Measurements from ENCODE around the gene CYTH4. TPM values are rescaled to one million over a fixed set of nuclear protein-coding genes. Genes with fewer than 3 reads are reported as not detected.

CYTH4 gene
- total RNA-seq, 1 experiment from 2014 or later, result not detected

DNA sequence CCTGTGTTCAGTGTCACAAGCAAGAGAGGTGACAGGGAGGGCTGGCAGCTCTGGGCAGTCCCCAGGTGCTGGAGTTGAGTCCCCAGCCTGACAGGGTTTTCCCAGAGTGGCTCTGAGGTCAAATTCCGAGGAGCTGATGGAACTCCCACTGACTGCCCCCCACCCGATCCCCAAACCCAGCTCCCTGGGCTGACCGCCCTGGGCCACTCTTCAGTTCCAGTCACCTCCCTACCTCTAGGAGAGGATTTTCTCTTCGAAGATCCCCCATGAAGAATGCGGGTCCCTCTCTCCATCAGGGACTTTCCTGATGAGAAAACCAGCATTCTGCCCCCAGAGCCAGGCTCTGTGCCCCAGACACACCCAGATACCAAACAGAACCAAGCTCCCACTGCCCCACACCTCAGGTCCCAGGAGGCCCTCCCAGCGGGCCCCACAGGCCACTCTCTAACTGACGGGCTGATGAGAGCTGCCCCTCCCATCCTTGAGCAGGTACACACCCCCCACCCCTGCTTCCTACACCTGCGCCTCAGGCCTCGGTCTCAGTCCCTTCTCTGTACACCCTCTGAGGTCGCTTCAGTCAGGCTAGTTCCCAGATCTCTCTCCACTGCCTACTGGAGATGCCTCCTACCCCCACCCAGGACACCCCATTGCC is 26.1 kb upstream of the CYTH4 start:
- Histone ChIP-seq H4K20me1 (ENCODE audit: insufficient read depth) (no peaks in the 10 kb centered on the region), H3K4me1 (replicated peaks; ENCODE audit: insufficient read depth) (peaks cover 45% of the 10 kb centered on the region), H3K9me3 (ENCODE audit: insufficient read depth, low read depth) (no peaks in the 10 kb centered on the region), H3K4me2 (no peak overlapping the region), H3K27me3 (ENCODE audit: insufficient read depth, low read depth) (no peaks in the 10 kb centered on the region), H3K9me2 (ENCODE audit: insufficient read depth) (no peaks in the 10 kb centered on the region), H3K79me2 (ENCODE audit: low read depth) (no peaks in the 10 kb centered on the region), H3K4me3 (no peak overlapping the region), H3K36me3 (ENCODE audit: low read depth) (no peaks in the 10 kb centered on the region), H3K27ac (no peak overlapping the region), H3F3A (ENCODE audit: insufficient read depth, low read depth) (peaks cover 32% of the 10 kb centered on the region), H2AFZ (no peak overlapping the region)
- ChIA-PET CTCF (no interaction called here), POLR2A (ENCODE audit: unreplicated experiment) (no interaction called here)
- TF ChIP-seq, protein P1, sequence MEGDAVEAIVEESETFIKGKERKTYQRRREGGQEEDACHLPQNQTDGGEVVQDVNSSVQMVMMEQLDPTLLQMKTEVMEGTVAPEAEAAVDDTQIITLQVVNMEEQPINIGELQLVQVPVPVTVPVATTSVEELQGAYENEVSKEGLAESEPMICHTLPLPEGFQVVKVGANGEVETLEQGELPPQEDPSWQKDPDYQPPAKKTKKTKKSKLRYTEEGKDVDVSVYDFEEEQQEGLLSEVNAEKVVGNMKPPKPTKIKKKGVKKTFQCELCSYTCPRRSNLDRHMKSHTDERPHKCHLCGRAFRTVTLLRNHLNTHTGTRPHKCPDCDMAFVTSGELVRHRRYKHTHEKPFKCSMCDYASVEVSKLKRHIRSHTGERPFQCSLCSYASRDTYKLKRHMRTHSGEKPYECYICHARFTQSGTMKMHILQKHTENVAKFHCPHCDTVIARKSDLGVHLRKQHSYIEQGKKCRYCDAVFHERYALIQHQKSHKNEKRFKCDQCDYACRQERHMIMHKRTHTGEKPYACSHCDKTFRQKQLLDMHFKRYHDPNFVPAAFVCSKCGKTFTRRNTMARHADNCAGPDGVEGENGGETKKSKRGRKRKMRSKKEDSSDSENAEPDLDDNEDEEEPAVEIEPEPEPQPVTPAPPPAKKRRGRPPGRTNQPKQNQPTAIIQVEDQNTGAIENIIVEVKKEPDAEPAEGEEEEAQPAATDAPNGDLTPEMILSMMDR (conservative IDR thresholded peaks at IDR 0.05), result no peak
- TF ChIP-seq EZH2 (IDR thresholded peaks at IDR 0.05; ENCODE audit: low read depth), result no peak
- DNase-seq, result no peak
- BruUV-seq (replicated peaks), result no TSS peak
- intact Hi-C loops (cut with micrococcal nuclease; ENCODE audit: unreplicated experiment), result loop anchor here (5.0 to 10.0 kb wide), 3 partner anchors 179 to 709 kb away; no protein-coding TSS in a partner anchor

- BruUV-seq (replicated peaks), result no TSS peak
These were observed 24.1 kb upstream of the CYTH4 start for GRCh38 chr22:37258005-37258752.

More at GRCh38 chr22:37258005-37258752, 24.1 kb upstream of the CYTH4 start:
- Histone ChIP-seq H3K4me3 (no peak overlapping the region), H3K27ac (no peak overlapping the region), H3K4me2 (no peak overlapping the region), H3F3A (ENCODE audit: insufficient read depth, low read depth) (peaks cover 23% of the 10 kb centered on the region), H3K27me3 (ENCODE audit: insufficient read depth, low read depth) (no peaks in the 10 kb centered on the region), H4K20me1 (ENCODE audit: insufficient read depth) (no peaks in the 10 kb centered on the region), H3K4me1 (replicated peaks; ENCODE audit: insufficient read depth) (peaks cover 45% of the 10 kb centered on the region), H3K36me3 (ENCODE audit: low read depth) (no peaks in the 10 kb centered on the region), H2AFZ (no peak overlapping the region), H3K9me2 (ENCODE audit: insufficient read depth) (no peaks in the 10 kb centered on the region), H3K9me3 (ENCODE audit: insufficient read depth, low read depth) (no peaks in the 10 kb centered on the region), H3K79me2 (ENCODE audit: low read depth) (no peaks in the 10 kb centered on the region)
- TF ChIP-seq, protein P1 (conservative IDR thresholded peaks at IDR 0.05), result no peak
- TF ChIP-seq EZH2 (IDR thresholded peaks at IDR 0.05; ENCODE audit: low read depth), result no peak
- POLR2A ChIA-PET (ENCODE audit: unreplicated experiment), result no interaction called here
- CTCF ChIA-PET, result interaction anchor here (0.6 to 1.5 kb wide), 3 partner anchors 14 to 334 kb away, joined by 6 to 8 read pairs (median 7); no protein-coding TSS in a partner anchor
- no peak for DNase-seq
- intact Hi-C loops (cut with micrococcal nuclease; ENCODE audit: unreplicated experiment), result loop anchor here (5.0 to 10.0 kb wide), 3 partner anchors 181 to 711 kb away; no protein-coding TSS in a partner anchor
